ENCODE measurements around the gene KDM5A.
A peak's percentile ranks its signal among the peaks of the same experiment; 100 is the strongest.

Gene KDM5A

GRCh38 chr12:337039-337438 lies 52.1 kb downstream of the KDM5A start:
- H3K4me3 ChIP-seq (ENCODE audit: low read depth, low read length), result no peak overlapping the region
- DNase-seq (ENCODE audit: low read depth), result no peak
- no peak for TF ChIP-seq MYC (IDR thresholded peaks at IDR 0.05; ENCODE audit: low read depth, low read length)

- TF ChIP-seq POLR2A (IDR thresholded peaks at IDR 0.05; ENCODE audit: extremely low read depth, insufficient read length) (no peak), MYC (IDR thresholded peaks at IDR 0.05; ENCODE audit: low read depth, low read length) (no peak), MAX (IDR thresholded peaks at IDR 0.05; ENCODE audit: low read depth, low read length) (no peak)
- H3K4me3 ChIP-seq (ENCODE audit: low read depth, low read length), result no peak overlapping the region
- no peak for DNase-seq (ENCODE audit: low read depth)
These were observed 55.0 kb downstream of the KDM5A start for GRCh38 chr12:334125-334524.

GRCh38 chr12:332581-333205 lies 56.4 kb downstream of the KDM5A start:
- H3K4me3 ChIP-seq (ENCODE audit: low read depth, low read length), result no peak overlapping the region
- TF ChIP-seq CTCF (IDR thresholded peaks at IDR 0.05; ENCODE audit: low read depth, low read length) (no peak), MYC (IDR thresholded peaks at IDR 0.05; ENCODE audit: low read depth, low read length) (no peak)
- no peak for DNase-seq (ENCODE audit: low read depth)

GRCh38 chr12:331287-331686 lies 57.8 kb downstream of the KDM5A start:
- H3K4me3 ChIP-seq (ENCODE audit: low read depth, low read length), result no peak overlapping the region
- TF ChIP-seq MYC (IDR thresholded peaks at IDR 0.05; ENCODE audit: low read depth, low read length) (no peak), CTCF (IDR thresholded peaks at IDR 0.05; ENCODE audit: low read depth, low read length) (no peak), POLR2A (IDR thresholded peaks at IDR 0.05; ENCODE audit: extremely low read depth, insufficient read length) (no peak), MAX (IDR thresholded peaks at IDR 0.05; ENCODE audit: low read depth, low read length) (no peak)
- no peak for DNase-seq (ENCODE audit: low read depth)

- H3K4me3 ChIP-seq (ENCODE audit: low read depth, low read length), result no peak overlapping the region
- TF ChIP-seq MAX (IDR thresholded peaks at IDR 0.05; ENCODE audit: low read depth, low read length), result no peak
- no peak for TF ChIP-seq CTCF (IDR thresholded peaks at IDR 0.05; ENCODE audit: low read depth, low read length)
- no peak for TF ChIP-seq MYC (IDR thresholded peaks at IDR 0.05; ENCODE audit: low read depth, low read length)
- DNase-seq (ENCODE audit: low read depth), result no peak
These were observed 63.2 kb downstream of the KDM5A start for GRCh38 chr12:325906-326305.

- DNase-seq (ENCODE audit: low read depth), result no peak
- no peak for TF ChIP-seq POLR2A (IDR thresholded peaks at IDR 0.05; ENCODE audit: extremely low read depth, insufficient read length)
- no peak for TF ChIP-seq MAX (IDR thresholded peaks at IDR 0.05; ENCODE audit: low read depth, low read length)
- no peak for TF ChIP-seq CTCF (IDR thresholded peaks at IDR 0.05; ENCODE audit: low read depth, low read length)
- TF ChIP-seq MYC (IDR thresholded peaks at IDR 0.05; ENCODE audit: low read depth, low read length), result no peak
These were observed 65.6 kb downstream of the KDM5A start for GRCh38 chr12:323507-323906.

GRCh38 chr12:321606-322326 lies 67.4 kb downstream of the KDM5A start:
- no peak for TF ChIP-seq MYC (IDR thresholded peaks at IDR 0.05; ENCODE audit: low read depth, low read length)
- TF ChIP-seq POLR2A (IDR thresholded peaks at IDR 0.05; ENCODE audit: extremely low read depth, insufficient read length), result no peak
- TF ChIP-seq CTCF (IDR thresholded peaks at IDR 0.05; ENCODE audit: low read depth, low read length), result no peak
- TF ChIP-seq MAX (IDR thresholded peaks at IDR 0.05; ENCODE audit: low read depth, low read length), result no peak
- peak; percentile 25 for DNase-seq (ENCODE audit: low read depth)
- H3K4me3 ChIP-seq (ENCODE audit: low read depth, low read length), result no peak overlapping the region

More at GRCh38 chr12:323507-323906, 65.6 kb downstream of the KDM5A start:
- no peak overlapping the region for H3K4me3 ChIP-seq (ENCODE audit: low read depth, low read length)
